ENCODE measurements around the gene CCDC174. TPM values are rescaled to one million over a fixed set of nuclear protein-coding genes. Genes with fewer than 3 reads are reported as not detected.

The CCDC174 gene
- total and polyA plus RNA-seq, 2 donors (not counting 3 experiments of a cell fraction or from before 2014, with no cell fraction given): 4.7 to 16.6 TPM

DNA sequence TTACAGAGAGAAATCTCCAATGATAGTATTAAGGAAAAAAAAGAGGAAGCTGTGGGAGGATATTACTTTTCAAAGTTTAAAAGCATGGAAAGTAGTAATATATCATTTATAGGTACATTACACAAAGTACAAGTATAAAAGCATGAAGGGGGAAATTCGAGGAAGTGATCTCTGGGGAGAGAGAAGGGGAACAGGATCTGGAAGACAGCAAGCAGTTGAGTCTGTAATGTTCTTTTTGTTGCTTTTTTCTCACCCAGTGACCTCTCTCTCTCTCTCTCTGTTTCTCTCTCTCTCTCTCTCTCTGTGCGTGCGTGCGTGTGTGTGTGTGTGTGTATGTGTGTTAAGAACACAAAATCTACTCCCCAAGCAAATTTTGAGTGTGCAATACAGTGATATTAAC, 33.6 kb downstream of the CCDC174 start:
- Histone ChIP-seq H2AFZ (ENCODE audit: low read depth, low read length) (no peak overlapping the region), H3K79me2 (ENCODE audit: control insufficient read depth, insufficient read depth, low read length) (no peaks in the 10 kb centered on the region), H3K9me3 (replicated peaks; ENCODE audit: control insufficient read depth, insufficient read depth, low read length) (no peaks in the 10 kb centered on the region), H3K36me3 (ENCODE audit: control insufficient read depth in 2 of 2, extremely low read depth in 1 of 2, insufficient read depth in 2 of 2, low read length in 2 of 2) (no peaks in the 10 kb centered on the region), H3K27me3 (ENCODE audit: control insufficient read depth in 2 of 2, insufficient read depth in 2 of 2, low read length in 2 of 2) (peaks cover 0 to 6% of the 10 kb centered on the region in 2 experiments), H3K9ac (replicated peaks; ENCODE audit: extremely low read depth, insufficient read depth, low read length) (no peak overlapping the region), H3K4me2 (ENCODE audit: insufficient read depth, low read length) (no peak overlapping the region), H3K27ac (ENCODE audit: insufficient read depth, low read depth, low read length) (no peak overlapping the region), H3K4me1 (ENCODE audit: control insufficient read depth, extremely low read depth, insufficient read depth, low read length) (no peaks in the 10 kb centered on the region), H3K4me3 (replicated peaks in 1 of 3; ENCODE audit: insufficient read depth in 1 of 3, low read depth in 1 of 3, low read length in 3 of 3) (no peak overlapping the region), H4K20me1 (replicated peaks; ENCODE audit: control insufficient read depth, extremely low read depth, insufficient read depth, low read length) (no peaks in the 10 kb centered on the region), H3K9me1 (replicated peaks; ENCODE audit: control insufficient read depth, extremely low read depth, insufficient read depth, low read length) (no peaks in the 10 kb centered on the region)
- ChIA-PET POLR2A (no interaction called here), CTCF (no interaction called here)
- FAIRE-seq: no peak
- intact Hi-C loops (cut with micrococcal nuclease): no loop called here
- BruUV-seq (replicated peaks): no TSS peak
- DNase-seq (ENCODE audit: low read depth, low spot score): no peak
- TF ChIP-seq JUN (IDR thresholded peaks at IDR 0.05; ENCODE audit: borderline replicate concordance, insufficient read depth, insufficient read length, low read depth) (no peak), POLR2A (IDR thresholded peaks at IDR 0.05; ENCODE audit: low read depth, low read length) (no peak), MAX (IDR thresholded peaks at IDR 0.05; ENCODE audit: insufficient read depth, insufficient read length) (no peak), MYC (IDR thresholded peaks at IDR 0.05; ENCODE audit: low read depth, low read length) (no peak), CTCF (IDR thresholded peaks at IDR 0.05; ENCODE audit: extremely low read depth in 1 of 2, insufficient read depth in 1 of 2, low read depth in 1 of 2, low read length in 2 of 2) (no peak), POLR2AphosphoS5 (IDR thresholded peaks at IDR 0.05; ENCODE audit: insufficient read depth, low read depth, low read length) (no peak), FOS (IDR thresholded peaks at IDR 0.05; ENCODE audit: borderline replicate concordance, insufficient read depth, low read length) (no peak), EZH2 (IDR thresholded peaks at IDR 0.05; ENCODE audit: borderline replicate concordance, low read depth, low read length, severe bottlenecking) (no peak), GATA2 (IDR thresholded peaks at IDR 0.05; ENCODE audit: insufficient read depth, insufficient read length, low read depth, low read length) (no peak)
- dilution Hi-C loops (cut with MboI; ENCODE audit: extremely low pct_ligation_motif_present, low sequenced_read_pairs): no loop called here

Measured in endothelial cell of umbilical vein (primary cell).